ENCODE data around the gene NCEH1. TPM values are rescaled to one million over a fixed set of nuclear protein-coding genes. Genes with fewer than 3 reads are reported as not detected.

Gene NCEH1
- total RNA-seq, 1 donor from 2014 or later: 6.5 TPM

GRCh38 chr3:172659246-172660002 lies 51.4 kb downstream of the NCEH1 start:
- Mint-ChIP-seq H3K27me3 (ENCODE audit: low read depth) (no peaks in the 10 kb centered on the region), H3K9me3 (ENCODE audit: low read depth) (no peaks in the 10 kb centered on the region), H3K4me1 (ENCODE audit: low read depth) (peaks cover 7% of the 10 kb centered on the region), H3K4me3 (ENCODE audit: unreplicated experiment) (no peak overlapping the region), H3K36me3 (ENCODE audit: low read depth) (peaks cover 3% of the 10 kb centered on the region), H3K27ac (ENCODE audit: unreplicated experiment) (peak overlapping the region; percentile 69)
- DNase-seq (ENCODE audit: low spot score): no peak
- TF ChIP-seq CTCF (IDR thresholded peaks at IDR 0.05): no peak

GRCh38 chr3:172658344-172659245 lies 52.3 kb downstream of the NCEH1 start:
- TF ChIP-seq CTCF (IDR thresholded peaks at IDR 0.05): no peak
- no peak for DNase-seq (ENCODE audit: low spot score)
- Mint-ChIP-seq H3K27me3 (ENCODE audit: low read depth) (no peaks in the 10 kb centered on the region), H3K4me1 (ENCODE audit: low read depth) (peaks cover 7% of the 10 kb centered on the region), H3K27ac (ENCODE audit: unreplicated experiment) (peak overlapping the region; percentile 69), H3K4me3 (ENCODE audit: unreplicated experiment) (no peak overlapping the region), H3K9me3 (ENCODE audit: low read depth) (no peaks in the 10 kb centered on the region), H3K36me3 (ENCODE audit: low read depth) (no peaks in the 10 kb centered on the region)

- Mint-ChIP-seq H3K9me3 (ENCODE audit: low read depth) (no peaks in the 10 kb centered on the region), H3K36me3 (ENCODE audit: low read depth) (no peaks in the 10 kb centered on the region), H3K4me1 (ENCODE audit: low read depth) (peaks cover 7% of the 10 kb centered on the region), H3K27me3 (ENCODE audit: low read depth) (no peaks in the 10 kb centered on the region), H3K4me3 (ENCODE audit: unreplicated experiment) (no peak overlapping the region), H3K27ac (ENCODE audit: unreplicated experiment) (no peak overlapping the region)
- no peak for TF ChIP-seq CTCF (IDR thresholded peaks at IDR 0.05)
- no peak for DNase-seq (ENCODE audit: low spot score)
These were observed 54.3 kb downstream of the NCEH1 start for GRCh38 chr3:172656602-172657001.

GRCh38 chr3:172655388-172655787 lies 55.5 kb downstream of the NCEH1 start:
- no peaks in the 10 kb centered on the region for H3K9me3 Mint-ChIP-seq (ENCODE audit: low read depth)
- H3K27ac Mint-ChIP-seq (ENCODE audit: unreplicated experiment): no peak overlapping the region
- no peaks in the 10 kb centered on the region for H3K27me3 Mint-ChIP-seq (ENCODE audit: low read depth)
- H3K4me1 Mint-ChIP-seq (ENCODE audit: low read depth): peaks cover 7% of the 10 kb centered on the region
- TF ChIP-seq CTCF (IDR thresholded peaks at IDR 0.05): no peak
- no peaks in the 10 kb centered on the region for H3K36me3 Mint-ChIP-seq (ENCODE audit: low read depth)
- H3K4me3 Mint-ChIP-seq (ENCODE audit: unreplicated experiment): no peak overlapping the region
- no peak for DNase-seq (ENCODE audit: low spot score)

GRCh38 chr3:172654470-172654869 lies 56.4 kb downstream of the NCEH1 start:
- Mint-ChIP-seq H3K36me3 (ENCODE audit: low read depth) (no peaks in the 10 kb centered on the region), H3K4me3 (ENCODE audit: unreplicated experiment) (no peak overlapping the region), H3K4me1 (ENCODE audit: low read depth) (peaks cover 7% of the 10 kb centered on the region), H3K9me3 (ENCODE audit: low read depth) (no peaks in the 10 kb centered on the region), H3K27me3 (ENCODE audit: low read depth) (no peaks in the 10 kb centered on the region), H3K27ac (ENCODE audit: unreplicated experiment) (no peak overlapping the region)
- no peak for DNase-seq (ENCODE audit: low spot score)
- TF ChIP-seq CTCF (IDR thresholded peaks at IDR 0.05): no peak
